DMS114 treated with DMSO at 0.1 percent for 48 hours (cell line): ENCODE measurements around the gene USP16.

Experiments used
- DNase-seq: peaks from one replicate; lab custom pipeline; 2025; ENCODE audit not compliant: unreplicated experiment; lab: John Stamatoyannopoulos, UW

USP16 gene

GRCh38 chr21:29082046-29082815, 57.8 kb downstream of the USP16 start:
- no peak for DNase-seq

GRCh38 chr21:29083306-29083705, 58.8 kb downstream of the USP16 start:
- no peak for DNase-seq

GRCh38 chr21:29084372-29084771, 59.9 kb downstream of the USP16 start:
- no peak for DNase-seq

GRCh38 chr21:29085106-29085752, 60.8 kb downstream of the USP16 start:
- no peak for DNase-seq

- no peak for DNase-seq
Observed at GRCh38 chr21:29091033-29091432, 66.6 kb downstream of the USP16 start.

GRCh38 chr21:29092102-29092959, 67.9 kb downstream of the USP16 start:
- no peak for DNase-seq

- no peak for DNase-seq
Observed at GRCh38 chr21:29096218-29097015, 71.9 kb downstream of the USP16 start.

- no peak for DNase-seq
Observed at GRCh38 chr21:29098156-29098555, 73.7 kb downstream of the USP16 start.

GRCh38 chr21:29102791-29103257, 78.4 kb downstream of the USP16 start:
- no peak for DNase-seq
